GM12891 (cell line): ENCODE measurements around the gene MFAP4.

Source experiments
- PAX5 ChIP-seq: IDR thresholded peaks from 2 replicates; pipeline ENCODE4 v1.6.1; 2011; ENCODE audit warnings: low read length, moderate library complexity, mild to moderate bottlenecking; ENCODE audit not compliant: insufficient read depth, severe bottlenecking
- POLR2A ChIP-seq: IDR thresholded peaks from 2 replicates; pipeline ENCODE4 v1.6.1; 2011; ENCODE audit warnings: low read depth, low read length, control low read depth
- POLR2AphosphoS5 ChIP-seq: IDR thresholded peaks from 2 replicates; pipeline ENCODE4 v1.6.1; 2011; ENCODE audit warnings: low read depth, low read length, control low read depth
- SPI1 ChIP-seq: IDR thresholded peaks from 2 replicates; pipeline ENCODE4 v1.6.1; 2011; ENCODE audit warnings: low read depth, low read length, control low read depth
- TAF1 ChIP-seq: IDR thresholded peaks from 2 replicates; pipeline ENCODE4 v1.6.1; 2011; ENCODE audit warnings: low read depth, low read length, control low read depth

DNA sequence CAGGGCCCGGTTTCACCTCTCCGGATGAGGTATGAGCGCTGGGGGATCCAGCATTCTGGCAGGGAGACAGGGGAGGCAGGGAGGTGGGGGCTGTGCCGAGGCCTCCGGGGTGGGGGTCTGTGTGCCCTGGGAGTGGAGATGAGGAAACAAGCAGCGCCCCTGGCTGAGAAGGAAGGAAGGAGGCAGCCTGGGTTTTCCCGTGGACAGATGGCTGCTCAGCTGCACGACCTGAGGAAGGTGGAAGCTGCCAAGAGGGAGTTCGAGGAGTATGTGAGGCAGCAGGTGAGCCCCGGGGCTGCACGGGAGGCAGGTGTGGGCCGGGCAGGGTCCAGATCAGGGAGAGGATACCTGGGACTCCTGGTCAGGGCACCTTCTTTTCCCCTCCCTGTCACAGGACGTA is 28.3 kb upstream of the MFAP4 start:
- no peak for TF ChIP-seq POLR2AphosphoS5
- no peak for TF ChIP-seq POLR2A
- TF ChIP-seq TAF1 = no peak
- TF ChIP-seq SPI1 = no peak
- no peak for TF ChIP-seq PAX5
